ENCODE measurements around the gene MAN1A1.

The MAN1A1 gene

GRCh38 chr6:119273272-119274196 is 76.0 kb downstream of the MAN1A1 start:
- no peak for TF ChIP-seq CTCF (IDR thresholded peaks at IDR 0.05; ENCODE audit: borderline replicate concordance, control extremely low read depth, extremely low read depth, insufficient read depth, missing control alignments)
- in situ Hi-C loops (cut with MboI; ENCODE audit: low sequenced_read_pairs, unreplicated experiment): no loop called here
- no peak for DNase-seq (ENCODE audit: low spot score)

- DNase-seq (ENCODE audit: low spot score): no peak
- in situ Hi-C loops (cut with MboI; ENCODE audit: low sequenced_read_pairs, unreplicated experiment): no loop called here
- TF ChIP-seq CTCF (IDR thresholded peaks at IDR 0.05; ENCODE audit: borderline replicate concordance, control extremely low read depth, extremely low read depth, insufficient read depth, missing control alignments): no peak
These were observed 79.0 kb downstream of the MAN1A1 start for GRCh38 chr6:119270545-119270944.

- in situ Hi-C loops (cut with MboI; ENCODE audit: low sequenced_read_pairs, unreplicated experiment): no loop called here
- no peak for DNase-seq (ENCODE audit: low spot score)
- no peak for TF ChIP-seq CTCF (IDR thresholded peaks at IDR 0.05; ENCODE audit: borderline replicate concordance, control extremely low read depth, extremely low read depth, insufficient read depth, missing control alignments)
These were observed 80.1 kb downstream of the MAN1A1 start for GRCh38 chr6:119269266-119270103.

- in situ Hi-C loops (cut with MboI; ENCODE audit: low sequenced_read_pairs, unreplicated experiment): no loop called here
- DNase-seq (ENCODE audit: low spot score): no peak
- TF ChIP-seq CTCF (IDR thresholded peaks at IDR 0.05; ENCODE audit: borderline replicate concordance, control extremely low read depth, extremely low read depth, insufficient read depth, missing control alignments): no peak
These were observed 82.2 kb downstream of the MAN1A1 start for GRCh38 chr6:119267126-119267905.

- in situ Hi-C loops (cut with MboI; ENCODE audit: low sequenced_read_pairs, unreplicated experiment): no loop called here
- TF ChIP-seq CTCF (IDR thresholded peaks at IDR 0.05; ENCODE audit: borderline replicate concordance, control extremely low read depth, extremely low read depth, insufficient read depth, missing control alignments): no peak
- DNase-seq (ENCODE audit: low spot score): no peak
These were observed 84.6 kb downstream of the MAN1A1 start for GRCh38 chr6:119264854-119265397.

GRCh38 chr6:119262612-119263011 is 86.9 kb downstream of the MAN1A1 start:
- DNase-seq (ENCODE audit: low spot score): no peak
- no peak for TF ChIP-seq CTCF (IDR thresholded peaks at IDR 0.05; ENCODE audit: borderline replicate concordance, control extremely low read depth, extremely low read depth, insufficient read depth, missing control alignments)
- in situ Hi-C loops (cut with MboI; ENCODE audit: low sequenced_read_pairs, unreplicated experiment): no loop called here

Measured in GM13976 (cell line).